ENCODE measurements around the gene SLX4IP.
A peak's percentile ranks its signal among the peaks of the same experiment; 100 is the strongest.
"Not testable (repeated sequence)": the region's sequence is repeated elsewhere in the genome, so short reads cannot be mapped to it uniquely, and the experiment has no call there.

The SLX4IP gene

GRCh38 chr20:10411673-10412072 is 23.4 kb upstream of the SLX4IP start:
- no peak for TF ChIP-seq JUND (IDR thresholded peaks at IDR 0.05; ENCODE audit: low read depth)
- in situ Hi-C loops (cut with HindIII; ENCODE audit: low pct_unique_long_range_greater_than_20kb, low sequenced_read_pairs) = no loop called here
- no peak for DNase-seq (ENCODE audit: low read depth in 1 of 2, low spot score in 1 of 2)

DNA sequence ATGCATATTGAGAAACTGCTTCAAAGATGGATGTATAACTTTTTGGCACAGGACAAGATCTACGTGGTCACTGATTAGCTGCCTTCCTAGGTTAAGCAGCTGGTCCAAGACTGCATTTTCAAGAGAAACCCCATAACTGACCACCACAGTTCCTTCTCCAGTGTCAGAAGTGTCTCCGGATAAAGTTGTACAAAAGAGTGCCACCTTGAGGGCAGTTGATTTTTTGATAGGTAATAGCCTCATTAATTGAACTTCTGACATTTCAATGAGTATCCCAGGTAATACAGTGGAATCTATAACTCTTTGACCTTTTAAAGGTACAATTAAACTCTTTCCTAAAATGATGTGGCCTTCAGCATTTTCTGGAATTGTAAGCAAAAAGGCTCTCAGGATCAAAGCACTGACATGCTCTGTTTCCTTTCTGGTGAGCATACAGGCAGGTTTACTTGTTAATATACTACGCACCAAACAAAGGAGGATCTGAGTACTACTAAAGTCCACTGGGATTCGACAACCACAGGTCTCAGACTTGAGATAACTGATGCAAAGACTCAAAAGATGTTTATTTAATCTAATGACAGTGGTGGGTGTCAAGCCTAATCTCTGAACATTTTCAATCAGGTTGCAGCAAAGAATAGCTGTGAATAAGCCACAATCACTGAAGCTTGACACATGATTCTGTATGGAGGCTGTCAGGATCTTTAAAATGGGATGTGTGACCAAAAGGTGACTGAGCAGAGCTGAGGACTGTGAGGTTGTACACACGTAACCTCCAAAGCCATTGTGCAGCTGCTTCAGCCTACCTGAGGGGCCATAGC is 22.3 kb upstream of the SLX4IP start:
- in situ Hi-C loops (cut with HindIII; ENCODE audit: low pct_unique_long_range_greater_than_20kb, low sequenced_read_pairs) = no loop called here
- DNase-seq (ENCODE audit: low read depth in 1 of 2, low spot score in 1 of 2) = no peak

GRCh38 chr20:10415013-10415650 is 20.0 kb upstream of the SLX4IP start:
- no peak for DNase-seq (ENCODE audit: low read depth in 1 of 2, low spot score in 1 of 2)
- TF ChIP-seq JUND (IDR thresholded peaks at IDR 0.05; ENCODE audit: low read depth) = no peak
- in situ Hi-C loops (cut with HindIII; ENCODE audit: low pct_unique_long_range_greater_than_20kb, low sequenced_read_pairs) = no loop called here

More for the DNA sequence above, 22.3 kb upstream of the SLX4IP start:
- no peak for TF ChIP-seq JUND (IDR thresholded peaks at IDR 0.05; ENCODE audit: low read depth)

DNA sequence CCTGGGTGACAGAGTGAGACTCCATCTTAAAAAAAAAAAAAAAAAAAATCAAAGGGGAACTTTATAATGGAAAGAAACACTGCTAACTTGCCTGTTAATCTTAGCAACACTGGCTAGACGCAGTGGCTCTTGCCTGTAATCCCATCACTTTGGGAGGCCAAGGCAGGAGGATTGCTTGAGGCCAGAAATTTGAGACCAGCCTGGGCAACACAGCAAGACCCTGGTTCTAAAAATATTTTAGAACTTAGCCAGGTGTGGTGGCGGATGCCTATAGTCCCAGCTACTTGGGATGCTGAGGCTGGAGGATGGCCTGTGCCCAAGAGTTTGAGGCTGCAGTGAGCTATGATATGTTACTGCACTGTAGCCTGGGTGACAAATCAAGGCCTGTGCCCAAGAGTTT is 17.9 kb upstream of the SLX4IP start:
- DNase-seq (ENCODE audit: low read depth in 1 of 2, low spot score in 1 of 2); in situ Hi-C loops (cut with HindIII; ENCODE audit: low pct_unique_long_range_greater_than_20kb, low sequenced_read_pairs): not testable (repeated sequence)

DNA sequence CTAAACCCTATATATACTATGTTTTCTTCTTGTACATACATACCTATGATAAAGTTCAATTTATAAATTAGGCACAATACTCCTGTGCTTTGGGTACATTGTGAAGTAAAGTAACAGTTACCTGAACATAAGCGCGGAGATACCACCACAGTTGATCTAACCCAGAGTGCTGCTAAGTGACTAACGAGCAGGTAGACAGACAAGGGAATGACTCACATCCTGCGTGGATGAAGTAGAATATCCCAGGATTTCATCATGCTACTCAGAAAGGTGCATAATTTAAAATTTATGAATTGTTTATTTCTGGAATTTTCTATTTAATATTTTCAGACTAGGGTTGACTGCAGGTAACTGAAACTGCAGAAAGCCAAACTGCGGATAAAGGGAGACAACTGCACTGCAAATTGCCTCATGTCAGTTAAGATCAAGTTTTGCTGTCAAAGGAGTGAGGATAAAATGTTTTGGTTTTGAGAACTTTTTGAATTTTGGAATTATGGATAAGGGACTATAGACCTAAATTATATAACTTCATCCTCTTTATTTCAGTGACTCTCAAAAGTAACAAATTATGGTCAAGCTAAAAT is 15.5 kb upstream of the SLX4IP start:
- in situ Hi-C loops (cut with HindIII; ENCODE audit: low pct_unique_long_range_greater_than_20kb, low sequenced_read_pairs) = no loop called here
- no peak for DNase-seq (ENCODE audit: low read depth in 1 of 2, low spot score in 1 of 2)
- TF ChIP-seq JUND (IDR thresholded peaks at IDR 0.05; ENCODE audit: low read depth) = no peak

DNA sequence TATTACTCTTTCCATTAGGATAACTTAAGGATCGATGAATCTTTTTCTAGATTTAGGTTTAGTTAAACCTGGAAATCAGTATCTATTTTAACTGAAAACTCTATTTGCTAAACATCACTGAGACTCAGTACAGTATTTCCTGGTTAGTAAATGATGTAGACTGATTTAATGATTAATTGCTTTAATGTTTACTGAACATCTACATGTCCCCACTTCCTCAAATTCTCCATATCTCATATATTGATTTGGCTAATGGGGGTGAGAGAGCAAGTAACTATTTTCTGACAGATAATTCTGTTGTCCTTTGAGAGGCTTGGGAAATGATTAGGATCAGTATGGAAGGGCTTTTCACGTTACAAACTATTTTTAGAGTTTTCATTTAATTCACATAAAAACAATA is 11.4 kb upstream of the SLX4IP start:
- in situ Hi-C loops (cut with HindIII; ENCODE audit: low pct_unique_long_range_greater_than_20kb, low sequenced_read_pairs) = no loop called here
- no peak for DNase-seq (ENCODE audit: low read depth in 1 of 2, low spot score in 1 of 2)
- TF ChIP-seq JUND (IDR thresholded peaks at IDR 0.05; ENCODE audit: low read depth) = no peak

DNA sequence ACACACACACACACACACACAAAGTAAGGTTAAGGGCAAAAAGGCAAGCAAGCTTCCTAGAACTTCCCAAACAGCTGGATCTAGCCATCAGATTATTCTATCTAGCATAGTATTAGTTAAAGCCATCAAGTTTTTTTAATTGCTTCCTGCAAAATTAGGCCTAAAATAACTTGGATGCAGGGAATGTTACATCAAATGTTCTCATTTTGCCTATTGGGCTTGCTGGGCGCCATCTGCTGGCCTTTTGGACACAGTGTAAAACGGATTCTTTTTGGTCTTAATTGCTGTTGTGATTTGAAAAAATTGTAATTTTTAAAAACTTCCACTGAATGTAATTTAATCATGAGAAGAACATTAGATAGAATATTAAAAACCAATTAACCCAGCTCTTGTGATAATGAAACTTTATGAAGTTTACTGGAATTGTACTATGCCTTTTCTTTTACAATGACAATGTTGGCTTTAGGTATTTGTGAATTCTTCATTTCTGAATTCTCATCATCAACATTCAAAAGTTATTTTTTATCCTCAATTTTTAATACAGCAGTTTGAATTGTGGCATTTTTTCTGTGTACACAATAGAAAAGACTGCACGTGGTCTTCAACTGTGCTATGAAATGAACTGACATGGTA is 7.9 kb upstream of the SLX4IP start:
- in situ Hi-C loops (cut with HindIII; ENCODE audit: low pct_unique_long_range_greater_than_20kb, low sequenced_read_pairs) = no loop called here
- no peak for TF ChIP-seq JUND (IDR thresholded peaks at IDR 0.05; ENCODE audit: low read depth)
- peak; percentile 20 to 72 for DNase-seq (ENCODE audit: low read depth in 1 of 2, low spot score in 1 of 2)

DNA sequence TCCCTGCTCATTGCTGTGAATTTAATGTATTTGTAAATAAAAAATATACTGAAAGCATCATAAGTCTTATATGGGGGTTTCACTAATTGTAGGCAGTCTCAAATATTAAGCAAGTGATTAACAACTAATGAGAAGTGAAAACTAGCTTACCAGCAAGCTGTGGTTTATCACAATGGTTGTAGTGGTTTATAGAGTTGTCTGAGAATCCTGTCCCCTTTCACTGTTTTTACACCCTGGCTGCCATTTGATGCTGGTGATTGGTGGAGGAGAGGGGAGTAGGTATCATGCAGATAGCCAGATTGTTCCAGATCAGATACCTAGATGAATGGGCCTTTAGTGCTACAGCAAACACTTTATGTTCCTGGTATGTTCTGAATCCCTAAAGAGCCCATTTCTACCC is 7.1 kb upstream of the SLX4IP start:
- no peak for TF ChIP-seq JUND (IDR thresholded peaks at IDR 0.05; ENCODE audit: low read depth)
- no peak for DNase-seq (ENCODE audit: low read depth in 1 of 2, low spot score in 1 of 2)
- in situ Hi-C loops (cut with HindIII; ENCODE audit: low pct_unique_long_range_greater_than_20kb, low sequenced_read_pairs) = no loop called here

- DNase-seq (ENCODE audit: low read depth in 1 of 2, low spot score in 1 of 2) = no peak
- in situ Hi-C loops (cut with HindIII; ENCODE audit: low pct_unique_long_range_greater_than_20kb, low sequenced_read_pairs) = no loop called here
- TF ChIP-seq JUND (IDR thresholded peaks at IDR 0.05; ENCODE audit: low read depth) = no peak
Observed at GRCh38 chr20:10429443-10429981, 5.6 kb upstream of the SLX4IP start.

DNA sequence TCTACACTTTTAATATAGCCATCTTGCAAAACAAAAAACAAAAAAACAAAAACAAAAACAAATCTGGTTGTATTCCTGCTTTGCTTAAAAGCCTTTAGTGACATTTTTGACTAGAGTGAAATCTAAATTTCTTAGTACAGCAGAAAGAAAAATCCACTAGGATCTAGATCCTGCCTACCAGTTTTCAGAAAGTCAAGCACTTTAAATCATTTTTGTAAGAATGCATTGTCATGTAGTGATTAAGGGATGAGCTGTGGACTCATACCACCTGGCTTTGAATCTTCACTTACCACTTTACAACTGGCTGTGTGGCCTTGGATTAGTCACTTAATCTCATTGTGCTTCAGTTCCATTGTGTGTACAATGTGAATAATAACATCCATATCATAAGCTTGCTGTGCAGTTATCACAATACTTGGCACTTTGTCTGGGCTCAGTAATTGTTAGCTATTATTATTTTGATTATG is 5.1 kb upstream of the SLX4IP start:
- TF ChIP-seq JUND (IDR thresholded peaks at IDR 0.05; ENCODE audit: low read depth) = no peak
- in situ Hi-C loops (cut with HindIII; ENCODE audit: low pct_unique_long_range_greater_than_20kb, low sequenced_read_pairs) = no loop called here
- no peak for DNase-seq (ENCODE audit: low read depth in 1 of 2, low spot score in 1 of 2)

- DNase-seq (ENCODE audit: low read depth in 1 of 2, low spot score in 1 of 2) = no peak
- TF ChIP-seq JUND (IDR thresholded peaks at IDR 0.05; ENCODE audit: low read depth) = no peak
- in situ Hi-C loops (cut with HindIII; ENCODE audit: low pct_unique_long_range_greater_than_20kb, low sequenced_read_pairs) = no loop called here
Observed at GRCh38 chr20:10430704-10431103, 4.4 kb upstream of the SLX4IP start.

GRCh38 chr20:10432079-10432478 is 3.0 kb upstream of the SLX4IP start:
- in situ Hi-C loops (cut with HindIII; ENCODE audit: low pct_unique_long_range_greater_than_20kb, low sequenced_read_pairs) = no loop called here
- TF ChIP-seq JUND (IDR thresholded peaks at IDR 0.05; ENCODE audit: low read depth) = no peak
- DNase-seq (ENCODE audit: low read depth in 1 of 2, low spot score in 1 of 2) = no peak
